OCI-LY7 (cell line): ENCODE measurements around the gene MEF2C. TPM values are rescaled to one million over a fixed set of nuclear protein-coding genes. Genes with fewer than 3 reads are reported as not detected.

Experiments used
- BruUV-seq: library from RNA; stranded (reverse); fragments of 400-500 nt; replicated peaks from 2 replicates; lab custom pipeline; 2021; lab: Mats Ljungman, UMichigan
- CTCF ChIA-PET: fragments of 300-600 bp; sonication (Branson Sonifier 250); formaldehyde crosslinking; loops from one replicate; lab custom pipeline; 2022; ENCODE audit warnings: antibody characterized with exemption; ENCODE audit not compliant: unreplicated experiment; lab: Charles Lee
- POLR2A ChIA-PET: fragments of 300-600 bp; sonication (Branson Sonifier 250); formaldehyde crosslinking; loops from one replicate; lab custom pipeline; 2022; ENCODE audit warnings: antibody characterized with exemption; lab: Charles Lee
- DNase-seq: peaks from one replicate; pipeline ENCODE4 v3.0.0-alpha.2; 2015; ENCODE audit warnings: low spot score
- H2AFZ ChIP-seq: fragments of 200-600 bp; sonication (generic), shearing (Covaris generic); 2 replicates; pipeline ENCODE4 v1.6.1; 2014; ENCODE audit warnings: mild to moderate bottlenecking, antibody characterized with exemption, low read length, moderate library complexity
- H3K27ac ChIP-seq: fragments of 200-600 bp; sonication (generic); 2 replicates; pipeline ENCODE4 v1.5.1; 2014; ENCODE audit warnings: mixed run types, low read depth, mild to moderate bottlenecking, moderate library complexity, low read length, inconsistent platforms; ENCODE audit not compliant: poor library complexity, severe bottlenecking
- H3K36me3 ChIP-seq: fragments of 200-600 bp; sonication (generic); 2 replicates; pipeline ENCODE4 v1.6.1; 2014; ENCODE audit warnings: mild to moderate bottlenecking, antibody characterized with exemption, low read length, moderate library complexity, mixed read lengths; ENCODE audit not compliant: insufficient read depth
- H3K4me1 ChIP-seq: fragments of 200-600 bp; sonication (generic); 2 replicates; pipeline ENCODE4 v1.5.1; 2014; ENCODE audit warnings: mild to moderate bottlenecking, low read length; ENCODE audit not compliant: insufficient read depth, poor library complexity, severe bottlenecking
- H3K4me2 ChIP-seq: fragments of 200-600 bp; sonication (generic); 2 replicates; pipeline ENCODE4 v1.6.1; 2014; ENCODE audit warnings: mild to moderate bottlenecking, low read length
- H3K4me3 ChIP-seq: fragments of 200-600 bp; sonication (generic); 2 replicates; pipeline ENCODE4 v1.5.1; 2014; ENCODE audit warnings: mild to moderate bottlenecking, low read depth, low read length; ENCODE audit not compliant: poor library complexity, severe bottlenecking
- H3K79me2 ChIP-seq: fragments of 200-600 bp; sonication (generic); 2 replicates; pipeline ENCODE4 v1.6.1; 2016; ENCODE audit warnings: low read depth, mild to moderate bottlenecking, low read length, moderate library complexity, mixed read lengths; ENCODE audit not compliant: insufficient read depth
- H3K9me2 ChIP-seq: fragments of 200-600 bp; sonication (generic); 2 replicates; pipeline ENCODE4 v1.6.1; 2016; ENCODE audit warnings: mild to moderate bottlenecking, low read length, mixed read lengths; ENCODE audit not compliant: insufficient read depth
- H3K9me3 ChIP-seq: fragments of 200-600 bp; sonication (generic); 2 replicates; pipeline ENCODE4 v1.6.1; 2014; ENCODE audit warnings: mild to moderate bottlenecking, mixed run types, low read length, mixed read lengths
- H4K20me1 ChIP-seq: fragments of 200-600 bp; sonication (generic); 2 replicates; pipeline ENCODE4 v1.6.1; 2014; ENCODE audit warnings: mild to moderate bottlenecking, antibody characterized with exemption, low read length, moderate library complexity, mixed read lengths; ENCODE audit not compliant: insufficient read depth
- EZH2phosphoT487 ChIP-seq: fragments of 200-600 bp; sonication (generic); IDR thresholded peaks from 2 replicates; pipeline ENCODE4 v1.6.1; 2018; ENCODE audit warnings: low read depth, borderline replicate concordance, mild to moderate bottlenecking, mixed run types, antibody characterized with exemption, low read length, moderate library complexity, mixed read lengths
- intact Hi-C: fragments of 100-400 bp; cut with micrococcal nuclease; formaldehyde crosslinking; loops from one replicate; pipeline ENCODE4 v1.10.0; 2022; ENCODE audit not compliant: unreplicated experiment
- total RNA-seq, 2 experiments: library from RNA; depleted of rRNA in 1 of 2; stranded (reverse); fragments of >200 nt in 1 of 2; shearing (Covaris generic) in 1 of 2; gene quantifications; 2 replicates each; pipeline ENCODE4 v1.2.3, GENCODE V29; 2014 to 2022
- TF ChIP-seq, protein P1 (sequence below): fragments of 200-600 bp; sonication (generic); conservative IDR thresholded peaks from 2 replicates; pipeline ENCODE4 v1.5.1; 2014; ENCODE audit warnings: mild to moderate bottlenecking, antibody characterized with exemption, low read length, moderate library complexity, mixed read lengths

Gene MEF2C
- total RNA-seq, 2 experiments from 2014 or later: 5.5 to 57.6 TPM

- DNase-seq: no peak
- no peaks in the 10 kb centered on the region for H4K20me1 ChIP-seq
- no peak overlapping the region for H3K4me2 ChIP-seq
- intact Hi-C loops: no loop called here
- no peak overlapping the region for H3K4me3 ChIP-seq
- H3K27ac ChIP-seq: no peak overlapping the region
- no peaks in the 10 kb centered on the region for H3K36me3 ChIP-seq
- H3K9me2 ChIP-seq: no peaks in the 10 kb centered on the region
- no TSS peak for BruUV-seq
- H2AFZ ChIP-seq: no peak overlapping the region
- no peaks in the 10 kb centered on the region for H3K79me2 ChIP-seq
- POLR2A ChIA-PET: interaction anchor here (0.6 to 1.3 kb wide), 4 partner anchors 11 to 448 kb away, joined by 3 to 5 read pairs (median 3); no protein-coding TSS in a partner anchor
- H3K9me3 ChIP-seq: no peaks in the 10 kb centered on the region
- TF ChIP-seq EZH2phosphoT487: no peak
- TF ChIP-seq, protein P1, sequence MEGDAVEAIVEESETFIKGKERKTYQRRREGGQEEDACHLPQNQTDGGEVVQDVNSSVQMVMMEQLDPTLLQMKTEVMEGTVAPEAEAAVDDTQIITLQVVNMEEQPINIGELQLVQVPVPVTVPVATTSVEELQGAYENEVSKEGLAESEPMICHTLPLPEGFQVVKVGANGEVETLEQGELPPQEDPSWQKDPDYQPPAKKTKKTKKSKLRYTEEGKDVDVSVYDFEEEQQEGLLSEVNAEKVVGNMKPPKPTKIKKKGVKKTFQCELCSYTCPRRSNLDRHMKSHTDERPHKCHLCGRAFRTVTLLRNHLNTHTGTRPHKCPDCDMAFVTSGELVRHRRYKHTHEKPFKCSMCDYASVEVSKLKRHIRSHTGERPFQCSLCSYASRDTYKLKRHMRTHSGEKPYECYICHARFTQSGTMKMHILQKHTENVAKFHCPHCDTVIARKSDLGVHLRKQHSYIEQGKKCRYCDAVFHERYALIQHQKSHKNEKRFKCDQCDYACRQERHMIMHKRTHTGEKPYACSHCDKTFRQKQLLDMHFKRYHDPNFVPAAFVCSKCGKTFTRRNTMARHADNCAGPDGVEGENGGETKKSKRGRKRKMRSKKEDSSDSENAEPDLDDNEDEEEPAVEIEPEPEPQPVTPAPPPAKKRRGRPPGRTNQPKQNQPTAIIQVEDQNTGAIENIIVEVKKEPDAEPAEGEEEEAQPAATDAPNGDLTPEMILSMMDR: no peak
- CTCF ChIA-PET: no interaction called here
- H3K4me1 ChIP-seq: peaks cover 18% of the 10 kb centered on the region
Observed at GRCh38 chr5:88748666-88749065, 134.3 kb downstream of the MEF2C start.

DNA sequence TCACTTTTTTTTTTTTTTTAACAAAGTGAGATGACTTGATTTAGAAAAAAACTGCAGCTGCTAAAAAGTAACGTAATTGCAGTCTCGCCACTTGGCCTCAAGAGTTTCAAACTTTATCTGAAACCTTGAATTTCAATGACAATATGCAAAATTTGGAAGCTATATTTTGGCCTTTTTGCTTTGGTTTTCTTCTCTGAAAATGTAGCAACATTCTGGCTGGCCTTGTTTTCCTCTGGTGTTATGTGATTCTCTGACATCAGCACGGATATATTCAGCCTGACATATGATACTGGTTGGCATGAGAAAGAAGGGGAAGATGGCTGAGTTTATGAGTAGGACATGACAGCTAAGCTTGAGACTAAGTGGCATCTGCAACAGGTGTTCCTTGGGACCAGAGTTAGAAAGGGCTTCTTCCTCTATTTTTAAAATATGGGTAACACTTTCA lies 136.5 kb downstream of the MEF2C start:
- peak; percentile 64 for DNase-seq
- peak overlapping the region; percentile 61 for H3K4me2 ChIP-seq

More for the DNA sequence above, 136.5 kb downstream of the MEF2C start:
- ChIA-PET POLR2A (interaction anchor here (0.6 to 3.1 kb wide), 19 partner anchors 9 to 1768 kb away, joined by 3 to 19 read pairs (median 5); no protein-coding TSS in a partner anchor), CTCF (interaction anchor here (1.3 kb wide), 1 partner anchor 12 kb away, joined by 3 read pairs; no protein-coding TSS in a partner anchor)
- no peaks in the 10 kb centered on the region for H3K9me3 ChIP-seq
- no peaks in the 10 kb centered on the region for H3K79me2 ChIP-seq
- H3K4me1 ChIP-seq: peaks cover 18% of the 10 kb centered on the region
- peak overlapping the region; percentile 52; the same call in 1 of the 2 replicates for H2AFZ ChIP-seq
- peak overlapping the region; percentile 24 for H3K4me3 ChIP-seq
- H3K9me2 ChIP-seq: no peaks in the 10 kb centered on the region
- BruUV-seq: no TSS peak
- H4K20me1 ChIP-seq: no peaks in the 10 kb centered on the region
- intact Hi-C loops: no loop called here
- peak overlapping the region; percentile 44 for H3K27ac ChIP-seq
- no peaks in the 10 kb centered on the region for H3K36me3 ChIP-seq
- TF ChIP-seq EZH2phosphoT487: no peak
- TF ChIP-seq, protein P1: no peak
